Cardiac muscle cell (in vitro differentiated cells and primary cell): ENCODE measurements around the gene DAPK3. TPM values are rescaled to one million over a fixed set of nuclear protein-coding genes. Genes with fewer than 3 reads are reported as not detected.
"Not testable (repeated sequence)": the region's sequence is repeated elsewhere in the genome, so short reads cannot be mapped to it uniquely, and the experiment has no call there.

ENCODE experiments used
- DNase-seq, 2 donors: peaks; one replicate each; pipeline versions ENCODE4 v3.0.0 to v3.0.0-alpha.2; 2010 to 2017; ENCODE audit warnings: low read depth in 1 of 2, low spot score in 1 of 2
- H3K27ac ChIP-seq: fragments of 200-600 bp; sonication (generic); 2 replicates; pipeline ENCODE4 v1.5.1; 2016
- H3K27me3 ChIP-seq: fragments of 200-600 bp; sonication (generic); 2 replicates; pipeline ENCODE4 v1.6.0; 2016; ENCODE audit warnings: control low read depth
- H3K36me3 ChIP-seq: fragments of 200-600 bp; sonication (generic); 2 replicates; pipeline ENCODE4 v1.5.1; 2016; ENCODE audit warnings: control low read depth
- H3K4me1 ChIP-seq: fragments of 200-600 bp; sonication (generic); 2 replicates; pipeline ENCODE4 v1.8.1; 2017; ENCODE audit warnings: low read depth, mild to moderate bottlenecking, mixed run types
- H3K4me3 ChIP-seq: fragments of 200-600 bp; sonication (generic); 2 replicates; pipeline ENCODE4 v1.5.1; 2016; ENCODE audit warnings: mild to moderate bottlenecking
- H3K9me3 ChIP-seq: fragments of 200-600 bp; sonication (generic); 2 replicates; pipeline ENCODE4 v1.5.1; 2017; ENCODE audit warnings: low read depth, mild to moderate bottlenecking, control low read depth
- polyA plus RNA-seq: library from polyadenylated mRNA; unstranded; fragments of >200 nt; fragmentation: Nextera tagmentation; extraction: Ambion mirVana; gene quantifications from 2 replicates; pipeline ENCODE4 v1.2.1, GENCODE V29; 2016
- total RNA-seq: library from RNA; depleted of rRNA; stranded (reverse); fragments of >200 nt; gene quantifications from 2 replicates; pipeline ENCODE4 v1.2.3, GENCODE V29; 2016
- TF ChIP-seq, protein P1 (sequence below): IDR thresholded peaks from 2 replicates; pipeline ENCODE4 v1.5.1; 2012; ENCODE audit warnings: low read depth, mild to moderate bottlenecking, low read length

DAPK3 gene
- total and polyA plus RNA-seq, 2 experiments from 2014 or later = 72.1 to 157 TPM

DNA sequence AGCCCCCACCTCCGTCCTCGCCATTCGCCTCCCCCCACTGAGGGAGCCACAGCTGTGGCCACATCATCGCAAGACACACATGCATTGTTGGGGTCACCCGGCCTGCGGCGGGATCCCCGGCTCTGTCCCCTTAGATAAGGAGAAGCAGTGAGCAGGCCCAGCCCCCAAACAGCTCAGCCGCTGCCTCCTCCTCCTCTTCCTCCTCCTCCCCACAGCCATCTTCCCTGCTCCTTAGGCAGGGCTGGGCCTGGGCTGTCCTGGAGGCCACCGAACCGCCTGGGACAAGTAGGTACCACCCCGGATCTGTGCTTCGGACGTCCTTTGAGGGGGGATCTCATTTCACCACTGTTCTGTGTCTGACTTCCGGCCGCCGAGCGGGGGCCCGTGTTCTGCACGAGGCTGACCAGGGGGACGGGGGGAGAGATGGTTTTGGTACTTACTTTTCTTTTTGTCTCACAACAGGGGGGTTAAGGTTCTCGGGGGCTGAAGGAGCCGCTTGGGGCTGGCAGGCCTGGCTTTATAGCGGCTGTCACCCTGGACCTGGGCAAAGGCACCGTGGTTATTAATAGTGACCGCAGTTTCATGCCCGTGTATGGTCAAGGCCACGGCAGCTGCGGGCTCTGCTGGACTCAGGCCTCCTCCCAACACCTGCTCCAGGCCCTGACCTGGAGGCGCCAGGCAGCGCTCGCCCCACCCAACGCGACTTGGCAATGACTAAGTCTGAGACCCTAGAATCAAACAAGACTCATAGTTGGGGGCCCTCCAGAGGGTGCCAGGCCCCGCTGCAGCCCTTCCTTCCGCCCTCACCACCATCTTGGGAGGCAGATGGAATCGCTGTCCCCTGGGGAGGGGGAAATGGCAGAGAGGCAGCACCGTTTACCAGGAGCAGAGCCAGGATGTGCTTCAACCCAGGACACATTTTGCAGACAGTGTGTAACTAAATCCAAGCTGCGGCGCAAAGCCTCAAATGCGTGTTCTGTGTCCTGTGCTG, 19.7 kb downstream of the DAPK3 start:
- Histone ChIP-seq H3K27ac (peak overlapping the region; percentile 97), H3K9me3 (no peaks in the 10 kb centered on the region), H3K27me3 (no peaks in the 10 kb centered on the region), H3K4me3 (no peak overlapping the region), H3K36me3 (no peaks in the 10 kb centered on the region), H3K4me1 (peaks cover 18% of the 10 kb centered on the region)
- TF ChIP-seq, protein P1, sequence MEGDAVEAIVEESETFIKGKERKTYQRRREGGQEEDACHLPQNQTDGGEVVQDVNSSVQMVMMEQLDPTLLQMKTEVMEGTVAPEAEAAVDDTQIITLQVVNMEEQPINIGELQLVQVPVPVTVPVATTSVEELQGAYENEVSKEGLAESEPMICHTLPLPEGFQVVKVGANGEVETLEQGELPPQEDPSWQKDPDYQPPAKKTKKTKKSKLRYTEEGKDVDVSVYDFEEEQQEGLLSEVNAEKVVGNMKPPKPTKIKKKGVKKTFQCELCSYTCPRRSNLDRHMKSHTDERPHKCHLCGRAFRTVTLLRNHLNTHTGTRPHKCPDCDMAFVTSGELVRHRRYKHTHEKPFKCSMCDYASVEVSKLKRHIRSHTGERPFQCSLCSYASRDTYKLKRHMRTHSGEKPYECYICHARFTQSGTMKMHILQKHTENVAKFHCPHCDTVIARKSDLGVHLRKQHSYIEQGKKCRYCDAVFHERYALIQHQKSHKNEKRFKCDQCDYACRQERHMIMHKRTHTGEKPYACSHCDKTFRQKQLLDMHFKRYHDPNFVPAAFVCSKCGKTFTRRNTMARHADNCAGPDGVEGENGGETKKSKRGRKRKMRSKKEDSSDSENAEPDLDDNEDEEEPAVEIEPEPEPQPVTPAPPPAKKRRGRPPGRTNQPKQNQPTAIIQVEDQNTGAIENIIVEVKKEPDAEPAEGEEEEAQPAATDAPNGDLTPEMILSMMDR = no peak
- peak in 1 of 2 donors; percentile 56 for DNase-seq

DNA sequence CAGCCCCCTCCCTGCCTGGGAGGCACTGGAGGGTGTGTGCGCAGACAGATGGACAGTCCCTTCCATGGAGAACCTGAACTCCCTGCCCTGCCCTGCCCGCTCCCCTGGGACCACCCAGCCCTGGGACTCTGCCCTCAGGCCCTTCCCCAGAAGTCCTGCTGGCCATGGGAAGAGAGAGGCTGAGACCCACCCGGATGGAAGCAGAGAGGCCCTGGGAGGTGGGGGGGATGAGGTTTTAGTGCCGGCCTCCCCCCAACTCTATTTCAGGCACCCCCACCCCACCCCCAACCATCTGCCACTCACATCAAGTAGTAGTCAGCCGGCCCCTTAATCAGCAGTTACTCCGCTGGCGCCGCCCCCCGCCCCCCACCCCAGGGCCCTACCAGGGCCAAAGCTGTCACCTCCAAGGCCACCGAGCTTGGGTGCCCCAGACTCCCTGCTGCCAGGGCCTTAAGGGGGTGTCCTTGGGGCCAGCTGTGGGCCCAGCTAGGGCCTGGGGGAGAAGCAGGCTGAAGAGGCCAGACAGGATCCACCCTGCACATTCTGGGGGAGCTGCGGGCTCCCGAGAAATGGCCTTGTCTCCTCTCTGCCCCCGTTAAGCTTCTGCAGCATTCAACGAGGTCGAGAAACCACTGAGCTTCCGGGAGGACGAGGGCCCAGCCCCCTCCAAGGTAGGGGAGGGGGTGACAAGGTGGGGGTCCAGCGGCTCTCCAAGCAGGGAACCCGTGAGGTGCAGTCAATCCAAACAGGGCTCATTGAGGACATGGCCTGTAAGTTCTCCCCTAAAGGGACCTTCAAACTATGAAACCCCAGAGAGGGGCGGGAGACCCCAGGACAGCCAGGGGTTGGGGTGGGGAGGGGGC, 20.7 kb downstream of the DAPK3 start:
- Histone ChIP-seq H3K36me3 (no peaks in the 10 kb centered on the region), H3K4me1 (peaks cover 18% of the 10 kb centered on the region), H3K27me3 (no peaks in the 10 kb centered on the region), H3K4me3 (no peak overlapping the region), H3K27ac (peak overlapping the region; percentile 97), H3K9me3 (no peaks in the 10 kb centered on the region)
- TF ChIP-seq, protein P1 = no peak
- no peak for DNase-seq

DNA sequence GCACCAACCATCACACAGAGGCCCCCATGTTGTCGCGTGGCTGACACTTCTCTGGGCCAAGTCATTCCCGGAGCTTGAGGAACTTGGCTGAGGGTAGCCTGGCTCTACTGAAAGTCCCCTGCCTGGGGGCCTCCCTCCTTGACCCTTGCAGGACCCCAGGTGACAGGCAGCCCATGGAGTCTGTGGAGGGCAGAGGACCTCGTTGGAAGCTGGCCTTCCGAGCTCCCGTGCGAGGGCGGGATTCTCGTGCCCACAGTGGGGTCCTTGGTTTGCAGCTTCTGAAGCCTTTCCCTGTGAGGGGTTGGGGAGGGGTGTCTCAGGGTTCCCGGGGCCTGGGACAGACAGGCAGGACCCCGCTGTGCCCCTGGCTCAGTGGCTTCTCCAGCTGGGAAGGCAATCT, 21.6 kb downstream of the DAPK3 start:
- Histone ChIP-seq H3K27me3 (no peaks in the 10 kb centered on the region), H3K36me3 (no peaks in the 10 kb centered on the region), H3K9me3 (no peaks in the 10 kb centered on the region), H3K27ac (no peak overlapping the region), H3K4me3 (no peak overlapping the region), H3K4me1 (peaks cover 18% of the 10 kb centered on the region)
- no peak for DNase-seq
- TF ChIP-seq, protein P1 = no peak

DNA sequence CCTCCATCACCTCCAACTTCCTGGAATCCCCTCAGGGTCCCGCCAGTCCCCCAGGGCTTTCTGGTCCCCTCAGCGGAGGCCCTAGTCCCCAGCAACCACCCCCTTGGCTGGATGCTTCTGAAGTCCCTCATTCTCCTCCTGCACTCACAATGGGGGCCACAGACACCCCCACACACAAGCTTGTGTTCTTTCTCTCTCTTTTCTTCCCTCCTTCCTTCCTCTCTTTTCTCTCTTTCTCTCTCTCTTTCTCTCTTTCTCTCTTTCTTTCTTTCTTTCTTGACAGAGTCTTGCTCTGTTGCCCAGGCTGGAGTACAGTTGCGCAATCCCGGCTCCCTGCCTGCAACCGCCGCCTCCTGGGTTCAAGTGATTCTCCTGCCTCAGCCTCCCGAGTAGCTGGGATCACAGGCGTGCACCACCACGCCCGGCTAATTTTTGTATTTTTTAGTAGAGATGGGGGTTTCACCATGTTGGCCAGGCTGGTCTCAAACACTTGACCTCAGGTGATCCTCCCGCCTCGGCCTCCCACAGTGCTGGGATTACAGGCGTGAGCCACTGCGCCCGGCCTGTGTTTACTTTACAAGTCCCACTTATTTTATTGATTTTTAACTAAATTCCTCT, 23.5 kb downstream of the DAPK3 start:
- H3K4me1 ChIP-seq = peaks cover 18% of the 10 kb centered on the region
- not testable (repeated sequence) for H3K36me3 ChIP-seq, DNase-seq, H3K27ac ChIP-seq, H3K27me3 ChIP-seq, H3K4me3 ChIP-seq, H3K9me3 ChIP-seq

DNA sequence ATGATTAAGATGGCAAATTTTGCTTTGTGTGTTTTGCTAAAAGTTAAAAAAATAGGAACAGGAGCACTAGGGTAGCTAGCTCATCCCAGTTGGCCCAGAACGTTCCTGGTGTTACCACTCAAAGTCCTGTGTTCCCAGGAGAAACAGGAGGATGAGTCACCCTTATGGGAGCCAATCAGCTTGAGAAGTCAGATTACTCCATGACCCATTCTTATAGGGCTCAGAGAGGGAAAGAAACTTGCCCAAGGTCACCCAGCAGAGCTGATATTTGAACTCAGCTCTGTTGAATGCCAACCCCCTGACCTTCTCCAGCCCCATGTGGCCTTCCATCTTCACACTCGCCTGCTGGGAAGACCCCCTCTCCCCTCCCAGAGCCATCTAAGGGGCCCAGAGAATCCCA, 25.1 kb downstream of the DAPK3 start:
- peaks cover 8% of the 10 kb centered on the region for H3K4me1 ChIP-seq
- DNase-seq = peak in 1 of 2 donors; percentile 38

More for the DNA sequence above, 25.1 kb downstream of the DAPK3 start:
- no peaks in the 10 kb centered on the region for H3K36me3 ChIP-seq
- H3K27ac ChIP-seq = no peak overlapping the region
- no peaks in the 10 kb centered on the region for H3K9me3 ChIP-seq
- no peak overlapping the region for H3K4me3 ChIP-seq
- TF ChIP-seq, protein P1 = no peak
- H3K27me3 ChIP-seq = no peaks in the 10 kb centered on the region
